Measurements from ENCODE around the gene CNNM2.

- no peak for TF ChIP-seq CTCF (conservative IDR thresholded peaks at IDR 0.05)
- TF ChIP-seq ZFX (IDR thresholded peaks at IDR 0.05), result no peak
Measured at GRCh38 chr10:102878629-102879028, 39.5 kb upstream of the CNNM2 start.
